NCI-H146 (cell line): Measurements from ENCODE around the gene ABLIM2.

Source experiments
- DNase-seq: peaks from one replicate; lab custom pipeline; 2025; lab: John Stamatoyannopoulos, UW

Gene ABLIM2

GRCh38 chr4:8158710-8159536, at the start of gene ABLIM2:
Gene ABLIM2, minus strand, starts transcription at chr4:8158813. Its CDS starts 124 bp downstream, at chr4:8158689.
- peak; percentile 98 for DNase-seq

- DNase-seq, result no peak
Measured at GRCh38 chr4:8207314-8207713, 48.7 kb upstream of the ABLIM2 start.

DNA sequence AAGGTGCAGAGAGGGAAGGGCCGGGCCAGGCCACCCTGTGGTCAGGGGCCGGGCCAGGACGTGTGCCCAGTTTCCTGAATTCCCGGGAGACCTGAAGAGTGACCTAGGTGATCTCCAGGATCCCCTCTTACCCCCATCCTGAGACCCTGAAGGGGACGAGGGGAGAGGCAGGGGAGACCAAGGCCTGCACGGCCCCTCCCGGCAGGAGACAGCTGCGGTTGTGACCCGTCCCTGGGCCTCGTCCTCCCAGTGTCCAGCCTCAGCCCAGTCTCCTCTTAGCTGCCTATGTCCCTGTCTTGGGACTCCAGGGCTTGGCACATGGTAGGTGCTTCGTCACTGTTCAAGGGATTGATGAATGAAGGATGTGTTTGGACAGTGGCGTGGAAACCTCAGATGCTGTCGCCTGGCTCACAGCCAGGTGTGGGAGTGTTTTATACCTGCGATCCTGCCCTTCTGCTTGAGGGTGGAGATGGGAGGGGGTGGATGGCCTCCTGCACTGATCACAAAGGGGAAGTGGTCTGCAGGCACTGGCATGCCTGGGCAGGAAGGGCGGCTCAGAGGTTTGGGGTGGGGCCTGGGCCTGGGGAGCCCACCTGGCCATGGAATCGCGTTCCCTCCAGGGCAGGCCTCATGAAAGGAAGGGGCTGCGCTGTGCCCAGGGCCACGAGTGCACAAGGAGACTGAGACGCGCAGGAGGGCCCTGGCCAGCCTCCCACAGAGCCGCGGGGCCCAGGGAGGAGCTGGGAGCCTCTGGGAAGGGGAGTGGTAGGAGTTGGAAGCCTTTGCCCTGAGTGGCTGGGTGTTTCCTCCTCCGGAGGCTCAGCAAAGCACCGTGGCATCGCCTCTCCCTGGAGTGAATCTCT, 47.4 kb upstream of the ABLIM2 start:
- DNase-seq, result peak; percentile 56

- no peak for DNase-seq
Measured at GRCh38 chr4:8205241-8205707, 46.7 kb upstream of the ABLIM2 start.

DNA sequence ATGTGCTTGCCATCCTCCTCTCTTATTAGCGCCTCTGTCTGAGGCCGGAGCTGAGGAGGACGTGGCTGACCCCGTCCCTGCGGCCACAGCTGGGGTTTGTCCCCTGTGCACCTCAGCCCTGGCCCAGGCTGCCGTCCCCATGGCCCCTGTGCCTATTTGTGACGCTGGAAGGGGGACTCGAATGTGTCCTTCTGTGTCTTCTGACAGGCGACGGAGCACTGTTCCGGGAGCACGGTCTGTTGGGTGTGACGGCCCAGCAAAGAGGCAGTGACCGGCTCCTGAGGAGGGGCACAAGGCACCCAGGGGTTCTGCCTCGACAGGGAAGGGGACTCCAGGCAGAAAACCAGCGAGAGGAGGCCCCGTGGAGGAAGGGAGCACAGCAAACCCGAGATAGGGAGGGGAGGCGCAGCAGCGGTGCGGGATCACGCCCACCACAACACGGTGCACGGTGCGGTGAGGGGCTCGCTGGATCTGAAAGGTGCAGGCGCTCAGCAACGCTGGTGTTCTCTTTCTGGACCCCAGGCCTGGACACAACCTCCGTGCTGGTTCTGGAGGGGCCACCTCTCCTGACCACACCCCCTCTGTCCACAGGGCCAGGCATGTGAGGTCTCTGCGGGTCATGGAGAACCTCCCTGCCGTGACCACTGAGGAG, 46.1 kb upstream of the ABLIM2 start:
- no peak for DNase-seq

DNA sequence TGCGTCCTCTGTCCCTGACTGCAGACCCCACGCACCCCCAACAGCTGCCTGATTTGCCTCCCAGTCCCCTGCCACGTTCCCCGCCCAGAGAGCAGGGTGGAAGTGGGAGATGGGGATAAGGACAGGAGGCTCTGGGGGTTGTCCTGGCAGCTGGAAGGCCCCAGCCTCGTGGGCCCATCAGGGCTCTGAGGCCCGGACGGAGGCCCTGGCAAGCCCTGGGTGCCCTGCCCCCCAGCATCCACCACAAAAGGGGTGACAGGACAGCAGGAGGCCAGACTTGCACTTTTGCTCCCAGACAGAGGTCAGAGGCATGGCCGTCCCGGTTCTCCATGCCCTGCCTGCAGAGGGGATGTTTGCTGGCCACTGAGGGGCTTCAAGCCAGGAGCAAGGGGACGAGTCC, 45.2 kb upstream of the ABLIM2 start:
- no peak for DNase-seq

GRCh38 chr4:8203052-8203401, 44.4 kb upstream of the ABLIM2 start:
- no peak for DNase-seq

DNA sequence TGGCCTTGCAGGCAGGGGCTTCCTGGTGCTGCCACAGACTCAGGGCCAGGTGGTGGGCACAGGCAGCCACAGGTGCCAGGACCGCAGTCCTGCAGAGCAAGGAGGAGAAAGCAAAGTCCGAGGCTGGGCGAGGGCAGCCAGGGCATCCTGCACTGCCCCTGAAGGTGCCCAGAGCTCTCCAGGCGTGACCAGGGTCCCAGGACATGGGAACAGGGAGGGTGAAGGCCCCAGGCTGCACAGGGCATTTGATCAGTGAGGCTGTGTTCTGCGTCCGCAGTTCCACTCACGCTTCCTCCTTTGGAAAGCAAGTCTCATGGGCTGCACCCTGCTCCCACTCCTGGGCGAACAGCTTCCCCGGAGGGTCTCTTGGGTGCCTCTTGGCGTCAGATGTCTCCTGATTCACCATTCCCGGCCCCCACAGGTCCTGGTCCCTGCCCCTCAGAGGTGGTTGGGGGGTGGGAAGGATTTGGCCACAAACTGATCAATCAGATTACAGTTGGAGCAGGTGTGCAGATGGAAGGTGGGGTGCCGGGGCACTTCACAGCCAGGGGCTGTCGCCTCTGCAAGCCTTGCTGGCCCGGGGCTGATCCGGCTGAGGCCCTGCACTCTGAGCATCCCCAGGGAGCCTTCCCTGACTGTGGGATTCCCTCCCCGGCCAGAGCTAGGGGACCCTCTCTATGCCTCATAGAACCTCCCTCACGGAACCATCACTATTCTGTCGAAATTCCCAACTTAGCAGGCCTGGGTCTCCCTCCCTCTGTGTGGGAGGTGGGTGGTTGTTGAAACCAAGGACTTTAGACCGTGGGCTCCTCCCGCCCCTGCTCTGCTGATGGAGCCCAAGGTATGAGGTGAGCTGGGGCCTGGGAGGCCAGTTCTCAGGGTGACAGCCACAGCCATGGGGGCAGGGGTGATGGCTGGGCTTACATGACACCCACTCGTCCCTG, 43.8 kb upstream of the ABLIM2 start:
- no peak for DNase-seq

DNA sequence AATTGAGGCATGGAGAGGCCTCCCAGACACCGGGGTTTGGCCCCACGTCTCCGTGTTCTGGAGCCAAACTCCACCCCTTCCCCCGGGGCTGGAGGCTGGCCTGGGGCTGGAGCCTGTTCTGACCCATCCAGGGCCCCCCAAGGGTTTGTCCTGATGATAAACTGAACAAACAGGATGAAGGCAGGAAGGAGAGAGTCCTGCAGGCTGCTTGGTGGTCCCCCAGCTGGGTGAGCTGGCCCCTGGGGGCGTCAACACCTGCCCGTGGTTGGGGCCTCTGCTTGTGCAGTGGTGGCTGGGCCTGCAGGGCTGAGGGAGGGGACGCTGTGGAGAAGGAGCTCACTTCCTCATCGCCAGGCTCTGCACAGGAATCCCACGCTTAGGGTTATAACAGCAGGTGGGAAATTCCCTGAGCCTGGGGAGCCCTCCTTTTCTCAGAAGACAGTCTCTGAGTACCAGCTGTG, 42.7 kb upstream of the ABLIM2 start:
- no peak for DNase-seq

GRCh38 chr4:8200302-8200975, 41.8 kb upstream of the ABLIM2 start:
- DNase-seq, result no peak

- DNase-seq, result no peak
Measured at GRCh38 chr4:8199594-8200301, 41.1 kb upstream of the ABLIM2 start.

GRCh38 chr4:8198906-8199593, 40.4 kb upstream of the ABLIM2 start, which contains the start of gene SH3TC1:
Gene SH3TC1, plus strand, starts transcription at chr4:8199290. Its CDS starts 5,905 bp downstream, at chr4:8205195.
- peak; percentile 55 for DNase-seq

DNA sequence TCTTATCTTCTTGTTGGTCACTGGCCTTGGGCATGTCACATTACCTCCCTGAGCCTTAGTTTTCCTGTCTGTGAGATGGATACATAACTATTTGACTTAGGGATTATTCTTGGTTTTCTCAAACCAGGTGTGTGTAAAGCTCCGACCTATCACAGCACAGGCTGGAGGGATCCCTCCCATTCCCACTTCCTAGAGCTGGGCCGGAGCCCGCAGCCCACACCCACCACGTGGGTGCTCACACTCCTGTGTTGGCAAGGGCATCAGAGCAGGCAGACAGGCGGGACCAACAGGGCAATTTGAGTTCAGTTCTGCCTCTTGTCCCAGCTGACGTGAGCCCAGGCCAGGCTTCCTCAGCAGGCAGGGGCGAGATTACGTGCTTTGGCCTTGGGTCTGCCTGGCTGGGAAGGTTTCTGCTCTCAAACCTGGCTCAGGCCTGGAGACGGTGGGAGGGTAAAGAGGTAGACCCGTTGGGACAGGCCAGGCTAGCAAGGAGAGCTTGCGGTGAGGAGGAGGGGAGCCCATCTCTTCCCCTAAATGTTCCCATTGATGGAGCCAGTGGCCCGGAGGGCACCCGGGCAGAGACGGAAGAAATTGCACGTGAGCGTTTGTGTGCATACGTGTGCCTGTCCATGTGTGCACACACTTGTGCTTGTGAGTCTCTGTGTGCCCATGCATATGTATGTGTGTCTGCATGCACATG, 39.7 kb upstream of the ABLIM2 start:
- DNase-seq, result no peak

DNA sequence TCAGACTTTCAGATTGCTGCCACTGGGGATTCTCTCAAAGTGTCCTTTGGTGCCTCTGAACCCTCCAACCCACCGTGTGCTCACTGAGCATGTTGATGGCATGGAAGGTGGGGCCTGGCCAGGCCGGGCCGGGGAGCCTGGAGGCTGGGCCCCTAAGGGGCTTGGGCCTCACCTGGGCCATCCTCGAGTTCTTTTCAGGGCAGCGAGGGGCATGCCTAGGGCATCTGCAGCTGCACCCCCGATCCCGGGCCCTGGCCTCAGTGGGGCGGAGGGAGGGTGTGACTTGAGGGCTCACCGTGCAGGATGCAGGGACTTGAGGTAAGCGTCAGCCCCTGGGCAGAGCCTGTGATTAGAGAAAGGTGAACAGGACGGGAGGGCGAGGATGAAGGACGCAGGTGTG, 38.9 kb upstream of the ABLIM2 start:
- no peak for DNase-seq

DNA sequence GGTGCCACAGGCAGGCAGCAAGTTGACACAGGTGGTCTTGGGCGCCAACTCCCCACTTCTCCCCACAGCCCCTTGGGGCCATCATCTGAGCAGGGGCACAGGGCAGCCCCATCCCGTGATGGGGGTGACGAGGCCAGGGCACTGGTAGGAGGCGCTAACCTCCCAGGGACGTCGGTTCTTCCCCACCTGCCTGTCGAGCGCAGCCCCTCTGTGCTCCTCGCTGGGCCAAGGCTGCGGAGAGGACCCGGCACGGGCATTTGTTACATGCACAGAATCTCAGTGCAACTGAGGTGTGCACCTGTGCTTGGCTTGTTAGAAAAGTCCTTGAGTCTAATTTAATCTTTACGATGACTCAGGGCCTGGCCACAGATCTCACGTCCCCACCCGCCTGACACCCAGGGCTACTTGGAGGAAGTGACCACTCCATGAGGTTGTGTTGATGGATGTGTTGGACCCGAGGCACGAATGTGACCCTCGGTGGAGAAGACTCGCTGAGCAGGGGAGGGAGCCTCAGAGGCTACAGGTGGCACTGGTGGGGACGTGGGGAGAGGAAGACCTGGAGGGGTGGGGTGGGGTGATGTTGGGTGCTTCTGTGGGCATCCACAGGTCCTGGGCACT, 37.3 kb upstream of the ABLIM2 start:
- no peak for DNase-seq

- DNase-seq, result no peak
Measured at GRCh38 chr4:8195431-8195830, 36.8 kb upstream of the ABLIM2 start.

GRCh38 chr4:8194306-8195242, 36.0 kb upstream of the ABLIM2 start:
- no peak for DNase-seq
